ENCODE data around the gene MSMB. TPM values are rescaled to one million over a fixed set of nuclear protein-coding genes. Genes with fewer than 3 reads are reported as not detected.

The MSMB gene
- total and polyA plus RNA-seq, 2 experiments from 2014 or later = not detected

DNA sequence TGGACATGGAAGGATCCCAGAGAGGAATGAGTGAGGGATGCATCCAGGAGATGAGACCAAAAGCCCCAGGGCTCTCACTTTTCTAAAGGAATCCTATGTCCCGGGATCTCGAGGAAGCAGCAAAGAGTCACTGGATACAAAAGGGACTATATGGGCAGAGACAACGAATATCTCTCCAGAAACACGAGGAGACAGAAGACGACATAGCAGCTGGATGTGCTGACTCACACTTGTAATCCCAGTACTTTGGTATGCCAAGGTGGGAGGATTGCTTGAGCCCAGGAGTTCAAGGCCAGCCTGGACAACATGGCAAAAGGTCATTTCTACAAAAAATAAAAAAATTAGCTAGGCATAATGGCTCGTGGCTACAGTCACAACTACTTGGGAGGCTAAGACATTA lies 24.7 kb upstream of the MSMB start:
- 23% methylated on average over 6 of the region's 6 CpGs for WGBS, 2 experiments (ENCODE audit: low coverage in 1 of 2, low lambda C conversion rate in 2 of 2, missing lambda C conversion rate in 2 of 2)
- Histone ChIP-seq H3K9ac (no peak overlapping the region), H3F3A (ENCODE audit: insufficient read depth) (no peaks in the 10 kb centered on the region), H3K9me3 (ENCODE audit: low read depth) (no peaks in the 10 kb centered on the region), H3K79me2 (ENCODE audit: insufficient read depth) (no peaks in the 10 kb centered on the region), H4K20me1 (ENCODE audit: insufficient read depth) (no peaks in the 10 kb centered on the region), H3K36me3 (ENCODE audit: low read depth) (no peaks in the 10 kb centered on the region), H3K27ac (no peak overlapping the region), H3K4me2 (ENCODE audit: unreplicated experiment) (no peak overlapping the region), H3K9me2 (ENCODE audit: insufficient read depth) (no peaks in the 10 kb centered on the region), H2AFZ (no peak overlapping the region), H3K4me3 (no peak overlapping the region), H3K27me3 (replicated peaks; ENCODE audit: insufficient read depth) (no peaks in the 10 kb centered on the region; the same call in 1 of the 2 replicates), H3K4me1 (ENCODE audit: insufficient read depth) (no peaks in the 10 kb centered on the region)
- no peak for DNase-seq
- in situ Hi-C loops (cut with MboI) = no loop called here
- TF ChIP-seq EZH2 (IDR thresholded peaks at IDR 0.05; ENCODE audit: insufficient read depth, poor library complexity, severe bottlenecking) = no peak
- TF ChIP-seq EZH2phosphoT487 (IDR thresholded peaks at IDR 0.05; ENCODE audit: insufficient read depth, low read depth) = no peak

- H4K20me1 ChIP-seq (ENCODE audit: insufficient read depth) = no peaks in the 10 kb centered on the region
- H3K27ac ChIP-seq = no peak overlapping the region
- no peak overlapping the region for H3K4me3 ChIP-seq
- H3K36me3 ChIP-seq (ENCODE audit: low read depth) = no peaks in the 10 kb centered on the region
- no peaks in the 10 kb centered on the region for H3K79me2 ChIP-seq (ENCODE audit: insufficient read depth)
- no peaks in the 10 kb centered on the region for H3F3A ChIP-seq (ENCODE audit: insufficient read depth)
- no peak for DNase-seq
- TF ChIP-seq EZH2phosphoT487 (IDR thresholded peaks at IDR 0.05; ENCODE audit: insufficient read depth, low read depth) = no peak
- H3K9me2 ChIP-seq (ENCODE audit: insufficient read depth) = no peaks in the 10 kb centered on the region
- H3K4me1 ChIP-seq (ENCODE audit: insufficient read depth) = no peaks in the 10 kb centered on the region
- no peak overlapping the region for H2AFZ ChIP-seq
- in situ Hi-C loops (cut with MboI) = no loop called here
- 47 to 51% methylated on average over 6 of the region's 6 CpGs for WGBS, 2 experiments (ENCODE audit: low coverage in 1 of 2, low lambda C conversion rate in 2 of 2, missing lambda C conversion rate in 2 of 2)
- no peaks in the 10 kb centered on the region; the same call in 1 of the 2 replicates for H3K27me3 ChIP-seq (replicated peaks; ENCODE audit: insufficient read depth)
- H3K9me3 ChIP-seq (ENCODE audit: low read depth) = no peaks in the 10 kb centered on the region
- H3K9ac ChIP-seq = no peak overlapping the region
- H3K4me2 ChIP-seq (ENCODE audit: unreplicated experiment) = no peak overlapping the region
These were observed 23.8 kb upstream of the MSMB start for GRCh38 chr10:46069771-46070463.

DNA sequence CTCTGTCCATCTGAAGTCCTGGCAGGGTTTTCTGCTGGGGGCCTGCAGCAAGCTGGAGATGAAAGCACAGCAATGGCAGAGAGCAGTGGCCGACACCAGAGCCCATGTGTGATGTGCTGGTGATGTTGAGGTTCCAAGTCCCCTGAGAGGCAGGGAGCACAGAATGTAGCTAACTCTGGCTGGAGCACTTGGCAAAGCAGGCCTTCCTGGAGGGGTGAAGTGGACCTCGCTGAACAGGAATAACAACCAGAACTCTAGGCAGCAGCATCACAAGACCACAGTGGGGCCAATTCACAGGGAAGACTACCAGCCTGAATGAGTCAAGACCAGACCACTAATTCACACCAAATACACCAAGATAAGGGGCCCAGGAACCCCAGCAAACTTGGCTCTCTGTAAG lies 22.8 kb upstream of the MSMB start:
- H2AFZ ChIP-seq = no peak overlapping the region
- H3K9ac ChIP-seq = no peak overlapping the region
- no peak for DNase-seq
- no peak overlapping the region for H3K4me2 ChIP-seq (ENCODE audit: unreplicated experiment)
- no peaks in the 10 kb centered on the region for H3K9me2 ChIP-seq (ENCODE audit: insufficient read depth)
- no peaks in the 10 kb centered on the region for H4K20me1 ChIP-seq (ENCODE audit: insufficient read depth)
- in situ Hi-C loops (cut with MboI) = no loop called here
- H3K27me3 ChIP-seq (replicated peaks; ENCODE audit: insufficient read depth) = no peaks in the 10 kb centered on the region; the same call in 1 of the 2 replicates
- H3K79me2 ChIP-seq (ENCODE audit: insufficient read depth) = no peaks in the 10 kb centered on the region
- 34 to 39% methylated on average over 2 of the region's 2 CpGs for WGBS, 2 experiments (ENCODE audit: low coverage in 1 of 2, low lambda C conversion rate in 2 of 2, missing lambda C conversion rate in 2 of 2)
- no peak overlapping the region for H3K27ac ChIP-seq
- H3K4me1 ChIP-seq (ENCODE audit: insufficient read depth) = no peaks in the 10 kb centered on the region
- no peaks in the 10 kb centered on the region for H3K36me3 ChIP-seq (ENCODE audit: low read depth)
- no peak overlapping the region for H3K4me3 ChIP-seq
- no peaks in the 10 kb centered on the region for H3F3A ChIP-seq (ENCODE audit: insufficient read depth)
- TF ChIP-seq EZH2phosphoT487 (IDR thresholded peaks at IDR 0.05; ENCODE audit: insufficient read depth, low read depth) (no peak), EZH2 (IDR thresholded peaks at IDR 0.05; ENCODE audit: insufficient read depth, poor library complexity, severe bottlenecking) (no peak)
- H3K9me3 ChIP-seq (ENCODE audit: low read depth) = no peaks in the 10 kb centered on the region

DNA sequence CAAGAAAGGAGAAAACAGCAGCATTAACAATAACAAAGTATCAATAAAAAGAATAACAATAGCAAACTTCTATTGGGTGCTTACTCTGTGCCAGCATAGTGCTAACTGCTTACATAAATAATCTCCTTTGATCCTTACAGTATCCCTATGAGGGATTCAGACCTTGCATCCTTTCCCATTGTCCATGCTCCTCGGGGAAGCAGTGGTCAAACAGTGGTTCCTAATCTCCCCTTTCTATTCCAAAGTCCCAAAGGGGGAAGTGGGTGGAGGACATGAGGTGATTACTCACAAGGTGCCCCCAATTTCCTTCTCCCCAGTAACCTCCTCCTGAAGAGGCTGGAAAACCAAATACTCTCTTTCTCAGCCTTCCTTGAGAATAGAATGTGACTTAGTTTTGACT lies 22.0 kb upstream of the MSMB start:
- no peak overlapping the region for H3K4me3 ChIP-seq
- no peaks in the 10 kb centered on the region for H3K4me1 ChIP-seq (ENCODE audit: insufficient read depth)
- H3K9me2 ChIP-seq (ENCODE audit: insufficient read depth) = no peaks in the 10 kb centered on the region
- H3K79me2 ChIP-seq (ENCODE audit: insufficient read depth) = no peaks in the 10 kb centered on the region
- no peak overlapping the region for H3K4me2 ChIP-seq (ENCODE audit: unreplicated experiment)
- TF ChIP-seq EZH2phosphoT487 (IDR thresholded peaks at IDR 0.05; ENCODE audit: insufficient read depth, low read depth) = no peak
- TF ChIP-seq EZH2 (IDR thresholded peaks at IDR 0.05; ENCODE audit: insufficient read depth, poor library complexity, severe bottlenecking) = no peak
- H3K9ac ChIP-seq = no peak overlapping the region
- no peaks in the 10 kb centered on the region for H3F3A ChIP-seq (ENCODE audit: insufficient read depth)
- H3K27ac ChIP-seq = no peak overlapping the region
- no peaks in the 10 kb centered on the region; the same call in 1 of the 2 replicates for H3K27me3 ChIP-seq (replicated peaks; ENCODE audit: insufficient read depth)
- H3K9me3 ChIP-seq (ENCODE audit: low read depth) = no peaks in the 10 kb centered on the region
- DNase-seq = no peak
- no peaks in the 10 kb centered on the region for H3K36me3 ChIP-seq (ENCODE audit: low read depth)
- no peak overlapping the region for H2AFZ ChIP-seq
- no peaks in the 10 kb centered on the region for H4K20me1 ChIP-seq (ENCODE audit: insufficient read depth)
- in situ Hi-C loops (cut with MboI) = no loop called here
- WGBS, 2 experiments (ENCODE audit: low coverage in 1 of 2, low lambda C conversion rate in 2 of 2, missing lambda C conversion rate in 2 of 2) = 15 to 42% methylated on average over 1 of the region's 1 CpG

All from GM23248 (cell line).